ENCODE measurements around the gene SLC15A1. TPM values are rescaled to one million over a fixed set of nuclear protein-coding genes. Genes with fewer than 3 reads are reported as not detected.

Gene SLC15A1
- total RNA-seq, 1 experiment from 2014 or later = 2.6 TPM

- H3K9me2 ChIP-seq (ENCODE audit: insufficient read depth) = no peaks in the 10 kb centered on the region
- H2AFZ ChIP-seq (ENCODE audit: low read depth, low read length, poor library complexity, severe bottlenecking) = no peak overlapping the region
- no peak overlapping the region for H3K9ac ChIP-seq (ENCODE audit: low read length)
- no peak overlapping the region for H3K27ac ChIP-seq (ENCODE audit: low read depth, low read length)
- H3K4me1 ChIP-seq (ENCODE audit: control insufficient read depth in 1 of 2, insufficient read depth in 2 of 2, low read length in 2 of 2) = no peaks in the 10 kb centered on the region
- H3K4me2 ChIP-seq (ENCODE audit: low read length) = no peak overlapping the region
- ChIA-PET POLR2A (no interaction called here), RAD21 (ENCODE audit: low non-redundant PET in 1 of 2, low total read pairs in 2 of 2, uncharacterized antibody in 2 of 2, unreplicated experiment in 2 of 2) (no interaction called here), CTCF (no interaction called here)
- no peaks in the 10 kb centered on the region for H3K9me3 ChIP-seq (ENCODE audit: control insufficient read depth in 1 of 2, insufficient read depth in 1 of 2, low read depth in 1 of 2, low read length in 2 of 2)
- ATAC-seq = no peak
- H4K20me1 ChIP-seq (ENCODE audit: insufficient read depth) = no peaks in the 10 kb centered on the region
- H3K27me3 ChIP-seq (ENCODE audit: insufficient read depth, low read length) = no peaks in the 10 kb centered on the region
- intact Hi-C loops (cut with micrococcal nuclease) = no loop called here
- H3K79me2 ChIP-seq (ENCODE audit: insufficient read depth, low read length) = no peaks in the 10 kb centered on the region
- H3K4me3 ChIP-seq (replicated peaks in 1 of 2; ENCODE audit: low read depth in 1 of 2, low read length in 2 of 2) = no peak overlapping the region
- no peaks in the 10 kb centered on the region for H3K36me3 ChIP-seq (ENCODE audit: control insufficient read depth in 1 of 2, insufficient read depth in 2 of 2, low read length in 2 of 2)
- TF ChIP-seq CBX3 (IDR thresholded peaks at IDR 0.05; ENCODE audit: low read depth) (no peak), YY1 (IDR thresholded peaks at IDR 0.05; ENCODE audit: extremely low read depth, insufficient replicate concordance, low read depth, low read length) (no peak)
- no peak for DNase-seq (ENCODE audit: low read depth, low spot score)
- BruUV-seq (replicated peaks) = no TSS peak
These were observed 58.7 kb downstream of the SLC15A1 start for GRCh38 chr13:98693756-98694155.

- ATAC-seq = no peak
- ChIA-PET RAD21 (ENCODE audit: low non-redundant PET in 1 of 2, low total read pairs in 2 of 2, uncharacterized antibody in 2 of 2, unreplicated experiment in 2 of 2) (no interaction called here), CTCF (no interaction called here), POLR2A (no interaction called here)
- H3K79me2 ChIP-seq (ENCODE audit: insufficient read depth, low read length) = no peaks in the 10 kb centered on the region
- no peak for DNase-seq (ENCODE audit: low read depth, low spot score)
- no peaks in the 10 kb centered on the region for H3K9me2 ChIP-seq (ENCODE audit: insufficient read depth)
- no peak overlapping the region for H3K4me2 ChIP-seq (ENCODE audit: low read length)
- BruUV-seq (replicated peaks) = no TSS peak
- no peaks in the 10 kb centered on the region for H3K4me1 ChIP-seq (ENCODE audit: control insufficient read depth in 1 of 2, insufficient read depth in 2 of 2, low read length in 2 of 2)
- H3K9ac ChIP-seq (ENCODE audit: low read length) = no peak overlapping the region
- H3K36me3 ChIP-seq (ENCODE audit: control insufficient read depth in 1 of 2, insufficient read depth in 2 of 2, low read length in 2 of 2) = no peaks in the 10 kb centered on the region
- H3K4me3 ChIP-seq (replicated peaks in 1 of 2; ENCODE audit: low read depth in 1 of 2, low read length in 2 of 2) = no peak overlapping the region
- no peak for TF ChIP-seq ATF3 (IDR thresholded peaks at IDR 0.05)
- no peak for TF ChIP-seq YY1 (IDR thresholded peaks at IDR 0.05; ENCODE audit: extremely low read depth, insufficient replicate concordance, low read depth, low read length)
- no peak for TF ChIP-seq ZNF274 (IDR thresholded peaks at IDR 0.05; ENCODE audit: low read depth, low read length)
- no peak for TF ChIP-seq POLR2A (IDR thresholded peaks at IDR 0.05; ENCODE audit: borderline replicate concordance, extremely low read depth, insufficient read depth, insufficient read length)
- H2AFZ ChIP-seq (ENCODE audit: low read depth, low read length, poor library complexity, severe bottlenecking) = no peak overlapping the region
- no peak overlapping the region for H3K27ac ChIP-seq (ENCODE audit: low read depth, low read length)
- intact Hi-C loops (cut with micrococcal nuclease) = no loop called here
- H3K9me3 ChIP-seq (ENCODE audit: control insufficient read depth in 1 of 2, insufficient read depth in 1 of 2, low read depth in 1 of 2, low read length in 2 of 2) = no peaks in the 10 kb centered on the region
- no peaks in the 10 kb centered on the region for H3K27me3 ChIP-seq (ENCODE audit: insufficient read depth, low read length)
- H4K20me1 ChIP-seq (ENCODE audit: insufficient read depth) = no peaks in the 10 kb centered on the region
These were observed 61.1 kb downstream of the SLC15A1 start for GRCh38 chr13:98691360-98691759.

Measured in HCT116 (cell line).